ENCODE data around the gene C10orf143.

DNA sequence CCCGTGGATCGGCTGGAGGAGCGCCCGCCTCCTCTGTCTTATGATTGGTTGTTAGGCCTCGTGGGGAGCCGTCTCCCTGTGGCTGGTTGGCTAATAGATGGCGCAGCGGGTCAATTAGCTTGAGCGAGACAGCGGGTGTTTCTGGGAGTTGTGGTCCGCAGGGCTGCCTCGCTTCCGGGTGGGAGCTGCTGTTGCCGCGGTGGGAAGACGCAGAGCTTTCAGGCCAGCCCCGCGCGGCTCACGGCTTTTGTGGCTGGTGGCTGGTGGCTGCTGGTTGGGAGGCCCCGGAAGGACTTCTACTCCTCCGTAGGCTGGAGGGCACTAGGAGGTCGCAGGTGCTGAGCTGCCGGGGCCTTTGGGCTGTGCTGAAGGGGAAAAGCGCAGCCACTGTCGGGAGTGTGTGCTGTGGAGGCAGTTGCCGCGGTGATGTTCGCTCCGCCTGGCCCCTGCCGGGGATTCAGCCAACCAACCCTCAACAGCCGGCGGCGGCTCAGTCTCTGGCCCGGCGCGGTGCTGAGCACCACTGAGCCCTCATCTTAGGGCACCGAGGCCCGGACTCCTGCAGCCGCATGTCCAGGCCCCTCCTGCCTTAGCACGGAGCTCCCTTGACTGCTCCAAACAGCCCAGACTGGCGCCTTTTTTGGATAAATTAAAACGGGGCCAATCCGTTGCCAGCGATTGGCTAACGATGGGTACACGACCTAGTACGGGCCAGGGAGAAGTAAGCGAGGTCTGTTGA is 652 bp upstream of the C10orf143 start:
- TF ChIP-seq, protein P1, sequence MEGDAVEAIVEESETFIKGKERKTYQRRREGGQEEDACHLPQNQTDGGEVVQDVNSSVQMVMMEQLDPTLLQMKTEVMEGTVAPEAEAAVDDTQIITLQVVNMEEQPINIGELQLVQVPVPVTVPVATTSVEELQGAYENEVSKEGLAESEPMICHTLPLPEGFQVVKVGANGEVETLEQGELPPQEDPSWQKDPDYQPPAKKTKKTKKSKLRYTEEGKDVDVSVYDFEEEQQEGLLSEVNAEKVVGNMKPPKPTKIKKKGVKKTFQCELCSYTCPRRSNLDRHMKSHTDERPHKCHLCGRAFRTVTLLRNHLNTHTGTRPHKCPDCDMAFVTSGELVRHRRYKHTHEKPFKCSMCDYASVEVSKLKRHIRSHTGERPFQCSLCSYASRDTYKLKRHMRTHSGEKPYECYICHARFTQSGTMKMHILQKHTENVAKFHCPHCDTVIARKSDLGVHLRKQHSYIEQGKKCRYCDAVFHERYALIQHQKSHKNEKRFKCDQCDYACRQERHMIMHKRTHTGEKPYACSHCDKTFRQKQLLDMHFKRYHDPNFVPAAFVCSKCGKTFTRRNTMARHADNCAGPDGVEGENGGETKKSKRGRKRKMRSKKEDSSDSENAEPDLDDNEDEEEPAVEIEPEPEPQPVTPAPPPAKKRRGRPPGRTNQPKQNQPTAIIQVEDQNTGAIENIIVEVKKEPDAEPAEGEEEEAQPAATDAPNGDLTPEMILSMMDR (optimal IDR thresholded peaks at IDR 0.05 in 1 of 3, IDR thresholded peaks at IDR 0.05 in 1 of 3, conservative IDR thresholded peaks at IDR 0.05 in 1 of 3; ENCODE audit: extremely low read depth in 1 of 3, insufficient read depth in 2 of 3, low read length in 3 of 3), result no peak
- TF ChIP-seq EZH2 (IDR thresholded peaks at IDR 0.05; ENCODE audit: low read length), result no peak
